HCT116 (cell line): ENCODE results near the gene PML. TPM values are rescaled to one million over a fixed set of nuclear protein-coding genes. Genes with fewer than 3 reads are reported as not detected.

ENCODE experiments used
- ATAC-seq: fragments of 200-7000 bp; cut with Tn5 transposase; 2 replicates; pipeline ENCODE4 v1.9.1; 2020; ENCODE audit warnings: mild to moderate bottlenecking, moderate library complexity
- BruUV-seq: library from RNA; stranded (reverse); fragments of 400-500 nt; replicated peaks from 2 replicates; lab custom pipeline; 2021; lab: Mats Ljungman, UMichigan
- CTCF ChIA-PET: fragments of 300-600 bp; sonication (Branson Sonifier 250); formaldehyde crosslinking; loops from one replicate; lab custom pipeline; 2021; ENCODE audit warnings: antibody characterized with exemption; lab: Charles Lee
- POLR2A ChIA-PET: fragments of 300-600, 350-600 bp; sonication (Branson Sonifier 250); formaldehyde crosslinking; loops from one replicate; lab custom pipeline; 2021; ENCODE audit warnings: antibody characterized with exemption; lab: Charles Lee
- RAD21 ChIA-PET, 2 experiments: fragments of 300-600 bp; sonication (Branson Sonifier 250); formaldehyde crosslinking; loops; one replicate each; lab custom pipeline; 2023; ENCODE audit warnings: low total read pairs in 2 of 2; ENCODE audit not compliant: uncharacterized antibody in 2 of 2, unreplicated experiment in 2 of 2, low non-redundant PET in 1 of 2; lab: Charles Lee
- DNase-seq: peaks from one replicate; pipeline ENCODE4 v3.0.0-alpha.2; 2010; ENCODE audit warnings: low read depth, low spot score
- H2AFZ ChIP-seq: fragments of 200-600 bp; shearing (Covaris generic), sonication (generic); 2 replicates; pipeline ENCODE4 v1.6.1; 2017; ENCODE audit warnings: low read depth, mixed run types, mixed read lengths, antibody characterized with exemption, low read length; ENCODE audit not compliant: poor library complexity, severe bottlenecking
- H3K27ac ChIP-seq: 2 replicates; pipeline ENCODE4 v1.5.1; 2012; ENCODE audit warnings: low read depth, low read length
- H3K27me3 ChIP-seq: fragments of 200-600 bp; sonication (generic); 2 replicates; pipeline ENCODE4 v1.6.1; 2016; ENCODE audit warnings: mixed run types, low read length, mixed read lengths; ENCODE audit not compliant: insufficient read depth
- H3K36me3 ChIP-seq, 2 experiments: fragments of 200-500 bp in 1 of 2; fragments of 200-600 bp in 1 of 2; sonication (Bioruptor generic) in 1 of 2; sonication (generic) in 1 of 2; 2 replicates each; pipeline versions ENCODE4 v1.5.1 to v1.6.1; 2014 to 2016; ENCODE audit warnings: low read length in 2 of 2, inconsistent platforms in 1 of 2, mixed read lengths in 1 of 2, mixed run types in 1 of 2; ENCODE audit not compliant: insufficient read depth in 2 of 2, control insufficient read depth in 1 of 2
- H3K4me1 ChIP-seq, 2 experiments: fragments of 200-600 bp in 1 of 2; sonication (generic) in 1 of 2; 2 replicates each; pipeline versions ENCODE4 v1.5.1 to v1.6.1; 2012 to 2017; ENCODE audit warnings: low read length in 2 of 2, inconsistent platforms in 1 of 2, mild to moderate bottlenecking in 1 of 2, mixed read lengths in 1 of 2, mixed run types in 1 of 2, moderate library complexity in 1 of 2; ENCODE audit not compliant: insufficient read depth in 2 of 2, control insufficient read depth in 1 of 2
- H3K4me2 ChIP-seq: fragments of 200-600 bp; sonication (generic); 2 replicates; pipeline ENCODE4 v1.6.1; 2017; ENCODE audit warnings: mixed run types, low read length, mixed read lengths
- H3K4me3 ChIP-seq, 2 experiments: fragments of 200-600 bp in 1 of 2; sonication (generic) in 1 of 2; replicated peaks in 1 of 2; 2 replicates each; pipeline ENCODE4 v1.5.1; 2011 to 2016; ENCODE audit warnings: low read length in 2 of 2, control low read depth in 1 of 2, low read depth in 1 of 2, mild to moderate bottlenecking in 1 of 2, mixed read lengths in 1 of 2, mixed run types in 1 of 2
- H3K79me2 ChIP-seq: fragments of 200-600 bp; sonication (generic); 2 replicates; pipeline ENCODE4 v1.6.1; 2017; ENCODE audit warnings: mild to moderate bottlenecking, mixed run types, low read length, moderate library complexity, mixed read lengths; ENCODE audit not compliant: insufficient read depth
- H3K9ac ChIP-seq: fragments of 200-600 bp; sonication (generic); 2 replicates; pipeline ENCODE4 v1.6.1; 2016; ENCODE audit warnings: low read length, mixed read lengths
- H3K9me2 ChIP-seq: fragments of 200-600 bp; sonication (generic), shearing (Covaris generic); 2 replicates; pipeline ENCODE4 v1.6.1; 2017; ENCODE audit warnings: mixed run types, mild to moderate bottlenecking, moderate library complexity; ENCODE audit not compliant: insufficient read depth
- H3K9me3 ChIP-seq, 2 experiments: fragments of 200-500 bp in 1 of 2; fragments of 200-600 bp in 1 of 2; sonication (Bioruptor generic) in 1 of 2; sonication (generic) in 1 of 2; 2 replicates each; pipeline ENCODE4 v1.6.1; 2014 to 2017; ENCODE audit warnings: low read length in 2 of 2, mixed read lengths in 2 of 2, inconsistent platforms in 1 of 2, low read depth in 1 of 2, mild to moderate bottlenecking in 1 of 2, mixed run types in 1 of 2, moderate library complexity in 1 of 2; ENCODE audit not compliant: control insufficient read depth in 1 of 2, insufficient read depth in 1 of 2
- H4K20me1 ChIP-seq: fragments of 200-600 bp; sonication (generic), shearing (Covaris generic); 2 replicates; pipeline ENCODE4 v1.6.1; 2017; ENCODE audit warnings: mixed run types, mild to moderate bottlenecking, moderate library complexity; ENCODE audit not compliant: insufficient read depth
- ATF3 ChIP-seq: IDR thresholded peaks from 2 replicates; pipeline ENCODE4 v1.6.1; 2012
- EZH2 ChIP-seq: fragments of 200-600 bp; sonication (generic); IDR thresholded peaks from 2 replicates; pipeline ENCODE4 v1.6.1; 2017; ENCODE audit warnings: antibody characterized with exemption, mixed run types
- POLR2AphosphoS5 ChIP-seq: IDR thresholded peaks from 2 replicates; pipeline ENCODE4 v1.6.1; 2011; ENCODE audit warnings: mild to moderate bottlenecking, low read depth, low read length, moderate library complexity
- REST ChIP-seq: IDR thresholded peaks from 2 replicates; pipeline ENCODE4 v1.6.1; 2012; ENCODE audit warnings: low read depth
- SIN3A ChIP-seq: IDR thresholded peaks from 2 replicates; pipeline ENCODE4 v1.6.1; 2012; ENCODE audit warnings: low read depth
- TCF7L2 ChIP-seq: IDR thresholded peaks from 2 replicates; pipeline ENCODE4 v1.7.0; 2011; ENCODE audit warnings: borderline replicate concordance, inconsistent platforms; ENCODE audit not compliant: insufficient read depth, insufficient read length; ENCODE audit errors: extremely low read depth
- ZFX ChIP-seq: fragments of 450-650 bp; IDR thresholded peaks from 2 replicates; pipeline ENCODE4 v1.6.1; 2017
- intact Hi-C: fragments of 100-400 bp; cut with micrococcal nuclease; formaldehyde crosslinking; loops from 2 replicates; pipeline ENCODE4 v1.10.0; 2022
- total RNA-seq: library from RNA; stranded (reverse); gene quantifications from one replicate; pipeline ENCODE4 v1.2.1, GENCODE V29; 2021; ENCODE audit not compliant: unreplicated experiment

PML gene
- total RNA-seq, 1 experiment from 2014 or later: 28.1 TPM

- BruUV-seq: no TSS peak
- ATAC-seq: no peak
Measured at GRCh38 chr15:73987681-73988444, 6.7 kb upstream of the PML start.

More at GRCh38 chr15:73987681-73988444, 6.7 kb upstream of the PML start:
- H3K4me2 ChIP-seq: no peak overlapping the region
- H3K36me3 ChIP-seq: no peaks in the 10 kb centered on the region
- TF ChIP-seq POLR2AphosphoS5: no peak
- no peak for TF ChIP-seq TCF7L2
- no peak for TF ChIP-seq ZFX
- no peak for TF ChIP-seq SIN3A
- TF ChIP-seq ATF3: no peak
- TF ChIP-seq REST: no peak
- TF ChIP-seq EZH2: no peak
- H3K4me3 ChIP-seq: no peak overlapping the region
- H3K27me3 ChIP-seq: no peaks in the 10 kb centered on the region
- H3K4me1 ChIP-seq: peaks cover 29 to 63% of the 10 kb centered on the region in 2 experiments
- ChIA-PET RAD21 (no interaction called here), POLR2A (no interaction called here), CTCF (interaction anchor here (1.3 to 3.2 kb wide), 2 partner anchors 15 kb away, joined by 4 to 14 read pairs; no protein-coding TSS in a partner anchor)
- H3K79me2 ChIP-seq: no peaks in the 10 kb centered on the region
- DNase-seq: no peak
- no peaks in the 10 kb centered on the region for H3K9me2 ChIP-seq
- H3K9ac ChIP-seq: no peak overlapping the region
- no peaks in the 10 kb centered on the region for H3K9me3 ChIP-seq
- no peak overlapping the region for H2AFZ ChIP-seq
- H3K27ac ChIP-seq: no peak overlapping the region
- intact Hi-C loops: no loop called here
- no peaks in the 10 kb centered on the region for H4K20me1 ChIP-seq
